ENCODE measurements around the gene MGAT5B.

GRCh38 chr17:76899414-76899813 lies 31.2 kb downstream of the MGAT5B start:
- TF ChIP-seq CTCF (IDR thresholded peaks at IDR 0.05) (no peak), POLR2A (IDR thresholded peaks at IDR 0.05) (no peak)
